Measurements from ENCODE around the gene NFKBIA. TPM values are rescaled to one million over a fixed set of nuclear protein-coding genes. Genes with fewer than 3 reads are reported as not detected.

The NFKBIA gene
- total and polyA plus RNA-seq, 4 donors: 182 to 1,327 (median 443) TPM

GRCh38 chr14:35386673-35387125 lies 17.9 kb downstream of the NFKBIA start:
- H3K4me3 ChIP-seq: no peak overlapping the region
- no peak for ATAC-seq (ENCODE audit: insufficient read depth, low FRiP score)
- H3K9ac ChIP-seq (ENCODE audit: insufficient read depth in 1 of 2, low read length in 2 of 2): no peak overlapping the region
- H3K9me3 ChIP-seq (ENCODE audit: control insufficient read depth in 4 of 4, insufficient read depth in 3 of 4, low read length in 3 of 4): no peaks in the 10 kb centered on the region
- peaks cover 6 to 32% (median 18%) of the 10 kb centered on the region in 5 donors for H3K4me1 ChIP-seq (ENCODE audit: control insufficient read depth in 5 of 5, insufficient read depth in 5 of 5, low read length in 5 of 5)
- no peaks in the 10 kb centered on the region for H3K36me3 ChIP-seq (ENCODE audit: control insufficient read depth in 4 of 4, insufficient read depth in 4 of 4, low read length in 4 of 4)
- WGBS, 2 donors: 88% methylated on average over 12 of the region's 12 CpGs
- no peaks in the 10 kb centered on the region for H3K27me3 ChIP-seq (ENCODE audit: control insufficient read depth in 3 of 3, insufficient read depth in 3 of 3, low read length in 2 of 3)
- no peak for TF ChIP-seq CTCF (IDR thresholded peaks at IDR 0.05; ENCODE audit: control extremely low read depth, extremely low read depth)
- DNase-seq: no peak
- peak overlapping the region in 1 of 2 donors; percentile 74 for H3K27ac ChIP-seq (ENCODE audit: low read depth in 1 of 2, low read length in 1 of 2)

GRCh38 chr14:35385042-35385839 lies 19.3 kb downstream of the NFKBIA start:
- DNase-seq (peak; percentile 87 to 96 (median 92)), ATAC-seq (ENCODE audit: insufficient read depth, low FRiP score) (peak; percentile 58)
- Histone ChIP-seq H3K4me1 (ENCODE audit: control insufficient read depth in 5 of 5, insufficient read depth in 5 of 5, low read length in 5 of 5) (peaks cover 6 to 32% (median 18%) of the 10 kb centered on the region in 5 donors), H3K36me3 (ENCODE audit: control insufficient read depth in 4 of 4, insufficient read depth in 4 of 4, low read length in 4 of 4) (no peaks in the 10 kb centered on the region), H3K9ac (ENCODE audit: insufficient read depth in 1 of 2, low read length in 2 of 2) (peak overlapping the region in 1 of 2 donors; percentile 13), H3K4me3 (no peak overlapping the region), H3K27me3 (ENCODE audit: control insufficient read depth in 3 of 3, insufficient read depth in 3 of 3, low read length in 2 of 3) (no peaks in the 10 kb centered on the region), H3K9me3 (ENCODE audit: control insufficient read depth in 4 of 4, insufficient read depth in 3 of 4, low read length in 3 of 4) (no peaks in the 10 kb centered on the region), H3K27ac (ENCODE audit: low read depth in 1 of 2, low read length in 1 of 2) (peak overlapping the region; percentile 74 to 89)
- TF ChIP-seq CTCF (IDR thresholded peaks at IDR 0.05; ENCODE audit: control extremely low read depth, extremely low read depth): no peak
- 69 to 78% methylated on average over 15 of the region's 15 CpGs for WGBS, 2 donors

GRCh38 chr14:35384455-35385041 lies 20.0 kb downstream of the NFKBIA start:
- no peaks in the 10 kb centered on the region for H3K9me3 ChIP-seq (ENCODE audit: control insufficient read depth in 4 of 4, insufficient read depth in 3 of 4, low read length in 3 of 4)
- no peak overlapping the region for H3K4me3 ChIP-seq
- DNase-seq: peak in 1 of 3 donors; percentile 69
- TF ChIP-seq CTCF (IDR thresholded peaks at IDR 0.05; ENCODE audit: control extremely low read depth, extremely low read depth): no peak
- H3K9ac ChIP-seq (ENCODE audit: insufficient read depth in 1 of 2, low read length in 2 of 2): no peak overlapping the region
- no peaks in the 10 kb centered on the region for H3K36me3 ChIP-seq (ENCODE audit: control insufficient read depth in 4 of 4, insufficient read depth in 4 of 4, low read length in 4 of 4)
- ATAC-seq (ENCODE audit: insufficient read depth, low FRiP score): peak; percentile 38
- 68 to 81% methylated on average over 11 of the region's 11 CpGs for WGBS, 2 donors
- H3K27me3 ChIP-seq (ENCODE audit: control insufficient read depth in 3 of 3, insufficient read depth in 3 of 3, low read length in 2 of 3): no peaks in the 10 kb centered on the region
- peaks cover 6 to 32% (median 18%) of the 10 kb centered on the region in 5 donors for H3K4me1 ChIP-seq (ENCODE audit: control insufficient read depth in 5 of 5, insufficient read depth in 5 of 5, low read length in 5 of 5)
- H3K27ac ChIP-seq (ENCODE audit: low read depth in 1 of 2, low read length in 1 of 2): peak overlapping the region; percentile 74 to 89

All from lung (tissue), 12 donors.